HG03280 (cell line): ENCODE data around the gene IRF7.
A peak's percentile ranks its signal among the peaks of the same experiment; 100 is the strongest.
"Not testable (repeated sequence)": the region's sequence is repeated elsewhere in the genome, so short reads cannot be mapped to it uniquely, and the experiment has no call there.

Experiments
- ATAC-seq: cut with Tn5 transposase; IDR thresholded peaks from one replicate; pipeline ENCODE4 v1.9.1; 2021; ENCODE audit warnings: mild to moderate bottlenecking, moderate library complexity; ENCODE audit not compliant: unreplicated experiment

Gene IRF7

GRCh38 chr11:615504-616319, at the start of gene IRF7:
Gene IRF7, minus strand, starts transcription at chr11:615950. Its CDS starts 586 bp downstream, at chr11:615364.
- peak; percentile 76 for ATAC-seq

DNA sequence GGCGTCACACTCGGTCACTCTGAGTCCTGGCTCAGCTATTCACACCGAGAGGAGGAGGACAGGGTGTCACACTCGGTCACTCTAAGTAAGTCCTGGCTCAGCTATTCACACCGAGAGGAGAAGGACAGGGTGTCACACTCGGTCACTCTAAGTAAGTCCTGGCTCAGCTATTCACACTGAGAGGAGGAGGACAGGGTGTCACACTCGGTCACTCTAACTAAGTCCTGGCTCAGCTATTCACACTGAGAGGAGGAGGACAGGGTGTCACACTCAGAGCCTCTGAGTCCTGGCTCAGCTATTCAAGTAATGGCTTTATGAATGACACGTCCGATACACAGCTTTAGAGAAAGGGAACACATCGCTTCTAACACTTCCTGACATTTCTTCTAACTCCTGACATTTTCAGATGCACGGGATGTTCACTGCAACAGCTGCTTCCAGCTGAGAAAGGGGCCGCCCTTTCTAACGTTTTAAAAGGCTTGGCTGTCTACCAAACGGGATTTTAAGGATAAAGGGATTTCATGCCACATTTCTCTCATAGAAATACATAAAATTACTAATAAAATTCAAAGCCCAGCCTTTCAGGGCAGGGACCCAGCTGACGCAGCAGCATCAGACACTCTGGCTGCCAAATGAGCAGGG, 49.4 kb upstream of the IRF7 start:
- ATAC-seq: no peak

DNA sequence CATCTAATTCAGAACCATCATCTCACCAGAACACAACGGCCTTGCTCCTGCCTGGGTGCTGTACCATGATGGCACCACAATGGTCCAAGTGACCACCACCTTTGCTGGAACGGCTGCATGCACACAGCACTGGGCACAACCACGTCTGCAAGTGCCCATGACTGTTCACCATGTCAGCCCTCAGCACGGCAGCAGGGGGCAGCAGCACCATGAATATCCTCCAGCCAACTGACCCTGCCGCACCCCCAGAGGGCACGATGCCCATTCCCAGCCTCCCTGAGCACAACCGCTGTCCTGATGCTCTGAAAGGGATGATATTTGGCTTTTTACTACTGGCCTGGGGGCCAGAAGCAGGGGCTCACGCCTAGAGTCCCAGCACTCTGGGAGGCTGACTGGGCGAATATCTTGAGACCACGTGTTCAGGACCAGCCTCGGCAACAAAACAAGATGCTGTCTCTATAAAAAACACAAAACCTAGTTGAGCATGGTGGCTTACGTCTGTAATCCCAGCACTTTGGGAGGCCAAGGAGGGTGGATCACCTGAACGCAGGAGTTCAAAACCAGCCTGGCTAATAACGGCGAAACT, 47.0 kb upstream of the IRF7 start:
- peak; percentile 52 for ATAC-seq

DNA sequence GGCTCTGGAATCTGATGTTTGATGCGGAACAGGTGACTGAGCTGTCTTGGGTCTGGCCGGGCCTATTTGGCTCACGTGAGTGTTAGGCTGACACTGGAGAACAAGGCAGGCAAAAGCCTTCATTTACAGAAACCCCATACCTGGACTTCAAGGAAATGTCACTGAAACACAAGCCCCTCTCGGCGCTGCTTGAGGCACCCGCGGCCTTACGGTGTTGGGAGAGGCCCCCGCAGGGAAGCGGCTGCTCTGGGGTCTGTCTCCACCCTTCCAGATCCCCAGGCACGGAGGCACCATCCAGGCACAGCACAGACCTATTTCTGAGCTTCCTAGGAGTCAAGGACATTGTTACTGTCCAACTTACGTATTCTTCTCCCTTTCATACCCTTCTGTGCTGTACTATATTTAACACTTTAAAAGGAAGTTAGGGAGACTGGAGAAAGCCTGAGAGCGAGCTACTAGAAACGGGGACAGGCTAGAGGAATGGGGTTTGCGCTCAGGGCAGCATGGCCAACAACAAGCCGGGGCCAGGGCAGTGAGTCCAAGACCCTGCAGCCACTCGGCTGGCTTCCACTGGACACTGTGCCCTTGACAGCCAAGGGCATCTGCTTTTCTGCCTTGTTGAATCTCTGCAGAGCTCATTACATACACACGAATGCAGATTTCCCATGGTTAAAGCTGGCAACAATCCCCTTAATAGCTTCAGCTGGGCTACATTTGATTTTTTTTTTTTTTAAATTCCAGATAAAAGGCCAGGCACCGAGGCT, 45.1 kb upstream of the IRF7 start:
- no peak for ATAC-seq

GRCh38 chr11:660281-660680, 44.5 kb upstream of the IRF7 start:
- ATAC-seq: no peak

GRCh38 chr11:659532-660085, 43.9 kb upstream of the IRF7 start:
- no peak for ATAC-seq

- no peak for ATAC-seq
Observed at GRCh38 chr11:657691-658126, 42.0 kb upstream of the IRF7 start.

- ATAC-seq: no peak
Observed at GRCh38 chr11:656866-657265, 41.1 kb upstream of the IRF7 start.

DNA sequence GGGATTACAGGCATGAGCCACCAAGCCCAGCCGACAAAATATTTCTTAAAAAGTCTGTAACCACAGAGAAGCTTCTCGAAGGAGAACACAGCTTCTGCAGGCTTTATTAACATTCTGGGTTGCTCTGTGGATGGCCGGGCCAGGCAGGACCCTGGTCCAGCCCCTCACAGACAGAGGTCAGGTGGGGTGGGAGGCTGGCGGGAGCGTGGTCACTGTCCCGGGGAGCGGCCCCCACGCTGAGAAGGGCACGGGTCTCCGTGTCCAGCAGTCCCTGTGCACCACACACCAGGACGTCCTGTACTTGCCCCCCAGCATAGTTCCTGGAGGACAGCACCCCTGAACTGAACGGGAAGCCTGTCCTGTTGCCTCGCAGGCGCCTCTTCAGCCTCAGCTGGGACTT, 40.7 kb upstream of the IRF7 start:
- no peak for ATAC-seq

- ATAC-seq: no peak
Observed at GRCh38 chr11:655036-655726, 39.4 kb upstream of the IRF7 start.

- ATAC-seq: not testable (repeated sequence)
Observed at GRCh38 chr11:654444-654843, 38.7 kb upstream of the IRF7 start.

GRCh38 chr11:653837-654236, 38.1 kb upstream of the IRF7 start:
- ATAC-seq: no peak

DNA sequence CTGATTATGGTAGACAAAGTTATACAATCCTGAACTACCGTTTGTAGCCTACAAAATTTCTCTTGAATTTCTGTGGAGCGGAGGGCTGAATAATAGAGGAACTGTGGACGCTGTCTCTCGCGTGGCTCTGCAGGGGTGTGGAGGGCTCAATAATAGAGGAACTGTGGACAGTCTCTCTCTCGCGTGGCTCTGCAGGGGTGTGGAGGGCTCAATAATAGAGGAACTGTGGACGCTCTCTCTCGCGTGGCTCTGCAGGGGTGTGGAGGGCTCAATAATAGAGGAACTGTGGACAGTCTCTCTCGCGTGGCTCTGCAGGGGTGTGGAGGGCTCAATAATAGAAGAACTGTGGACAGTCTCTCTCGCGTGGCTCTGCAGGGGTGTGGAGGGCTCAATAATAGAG, 37.4 kb upstream of the IRF7 start:
- not testable (repeated sequence) for ATAC-seq

DNA sequence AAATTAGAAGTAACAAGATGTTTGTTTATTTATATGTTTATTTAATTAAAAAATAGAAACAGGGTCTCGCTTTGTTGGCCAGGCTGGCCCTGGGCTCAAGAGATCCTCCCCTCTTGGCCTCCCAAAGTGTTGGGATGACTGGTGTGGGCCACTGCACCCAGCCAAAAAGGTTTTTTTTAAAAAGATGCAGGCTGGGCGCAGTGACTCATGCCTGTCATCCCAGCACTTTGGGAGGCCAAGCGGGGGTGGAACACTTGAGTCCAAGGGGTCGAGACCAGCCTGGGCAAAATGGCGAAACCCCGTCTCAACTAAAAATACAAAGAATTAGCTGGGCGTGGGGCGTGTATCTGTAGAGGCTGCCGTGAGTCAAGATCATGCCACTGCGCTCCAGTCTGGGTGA, 34.7 kb upstream of the IRF7 start:
- ATAC-seq: no peak

DNA sequence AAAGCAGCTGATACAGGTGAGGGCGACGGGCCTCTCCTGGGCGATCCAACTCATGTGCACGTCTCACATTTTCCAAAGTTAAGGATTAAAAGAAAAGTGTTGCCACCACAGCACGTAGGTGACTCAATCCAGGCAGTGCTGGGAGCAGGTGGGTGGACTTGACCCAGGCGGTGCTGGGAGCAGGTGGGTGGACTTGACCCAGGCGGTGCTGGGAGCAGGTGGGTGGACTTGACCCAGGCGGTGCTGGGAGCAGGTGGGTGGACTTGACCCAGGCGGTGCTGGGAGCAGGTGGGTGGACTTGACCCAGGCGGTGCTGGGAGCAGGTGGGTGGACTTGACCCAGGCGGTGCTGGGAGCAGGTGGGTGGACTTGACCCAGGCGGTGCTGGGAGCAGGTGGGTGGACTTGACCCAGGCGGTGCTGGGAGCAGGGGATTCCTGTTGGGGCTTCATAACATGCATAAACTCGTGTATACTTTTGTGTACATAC, 32.0 kb upstream of the IRF7 start:
- ATAC-seq: not testable (repeated sequence)

DNA sequence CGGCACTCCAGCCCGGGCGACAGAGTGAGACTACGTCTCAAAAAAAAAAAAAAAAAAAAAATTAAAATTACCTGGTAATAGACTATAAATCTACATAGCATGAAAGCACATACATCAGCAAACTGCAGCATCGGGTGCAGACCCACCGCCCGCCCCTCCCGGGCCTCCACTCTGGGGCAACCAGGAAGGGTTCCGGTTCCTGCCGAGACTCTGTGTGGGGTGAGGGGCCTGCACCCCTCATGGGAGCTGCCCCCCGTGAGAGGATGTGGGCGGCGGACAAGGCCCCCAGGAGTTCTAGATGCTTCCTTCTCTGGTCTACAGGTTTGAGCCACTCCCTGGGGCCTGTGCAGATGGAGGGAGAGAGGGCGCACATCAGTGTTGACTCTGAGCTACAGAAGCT, 30.5 kb upstream of the IRF7 start:
- ATAC-seq: no peak

- no peak for ATAC-seq
Observed at GRCh38 chr11:645536-645935, 29.8 kb upstream of the IRF7 start.

DNA sequence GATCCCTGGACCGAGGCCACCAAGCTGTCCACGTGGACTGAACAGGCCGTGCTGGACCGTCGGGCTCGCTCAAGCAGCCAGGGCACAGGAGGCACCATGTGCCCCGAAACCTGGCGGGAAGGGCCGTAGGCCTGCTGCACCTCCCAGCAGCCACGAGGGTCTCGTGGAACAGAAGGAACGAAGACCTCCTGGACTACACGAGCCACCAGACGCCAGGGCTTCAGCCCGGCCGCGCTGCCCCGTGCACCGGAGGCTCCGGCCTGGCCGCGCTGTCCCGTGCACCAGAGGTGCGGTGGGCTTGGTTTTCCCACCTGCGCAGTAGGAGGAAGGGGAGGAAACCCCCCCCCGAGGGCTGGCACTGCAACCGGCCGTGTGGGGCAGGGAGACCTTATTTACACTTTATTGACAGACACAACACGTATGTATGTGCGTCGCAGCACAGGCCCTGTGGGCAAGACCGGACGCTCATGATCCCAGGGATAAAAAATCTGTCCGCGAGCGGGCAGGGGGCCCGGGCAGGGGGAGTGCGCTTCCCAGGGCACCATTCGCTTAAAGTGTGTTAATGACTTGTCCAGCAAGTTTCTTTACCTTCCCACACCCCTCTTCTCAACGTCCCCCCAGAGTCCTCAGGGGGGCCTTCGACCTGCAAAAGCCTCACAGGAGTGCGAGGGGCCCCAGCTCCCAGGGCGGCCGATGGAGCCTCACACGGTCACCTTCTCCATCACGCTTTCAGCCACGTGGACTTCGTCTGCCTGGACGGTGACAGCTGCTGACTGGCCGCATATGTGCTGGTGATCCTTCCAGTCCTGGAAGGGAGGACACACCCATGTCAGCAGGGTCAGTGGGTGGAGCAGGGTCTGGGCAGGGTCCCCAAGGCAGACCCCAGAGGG, 28.3 kb upstream of the IRF7 start:
- no peak for ATAC-seq

DNA sequence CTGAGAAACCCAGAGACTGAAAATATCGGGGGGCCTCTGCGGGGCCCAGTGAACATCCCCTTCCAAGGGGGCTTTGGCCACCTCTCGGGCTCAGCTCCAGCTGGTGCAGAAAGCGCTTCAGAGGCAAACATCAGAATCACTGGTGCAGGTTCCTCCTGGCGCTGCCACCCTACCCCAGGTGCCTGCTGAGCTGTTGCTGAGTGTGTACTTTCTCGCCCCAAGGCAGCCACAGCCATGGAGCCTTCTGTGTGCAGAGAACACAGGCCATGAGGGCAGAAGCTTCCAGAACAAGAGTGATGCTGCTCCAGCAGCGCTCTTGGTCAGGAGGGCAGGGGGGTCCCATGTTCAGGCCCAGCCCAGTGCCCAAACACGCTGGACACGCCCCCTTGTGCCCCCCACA, 27.6 kb upstream of the IRF7 start:
- ATAC-seq: no peak
